Kidney (tissue), 14 donors: Measurements from ENCODE around the gene TEX264. TPM values are rescaled to one million over a fixed set of nuclear protein-coding genes. Genes with fewer than 3 reads are reported as not detected.
A peak's percentile ranks its signal among the peaks of the same experiment; 100 is the strongest.

Source experiments
- DNase-seq, 5 donors: peaks; one replicate each; pipeline ENCODE4 v3.0.0-alpha.2; 2013 to 2020
- FAIRE-seq: peaks from 2 replicates; lab custom pipeline; 2012; peaks lifted over from hg19 to GRCh38; lab: Jason Lieb, UNC
- H3K27ac ChIP-seq, 2 donors: one replicate each; pipeline ENCODE4 v1.7.0; 2013; ENCODE audit warnings: low read depth in 2 of 2, low read length in 2 of 2, inconsistent platforms in 1 of 2
- H3K27me3 ChIP-seq: one replicate; pipeline ENCODE4 v1.7.1; 2013; ENCODE audit warnings: low read length, inconsistent platforms; ENCODE audit not compliant: control insufficient read depth, insufficient read depth
- H3K36me3 ChIP-seq, 3 donors: one replicate each; pipeline versions ENCODE4 v1.7.0 to v1.7.1; 2013; ENCODE audit warnings: low read length in 3 of 3, control low read depth in 1 of 3, inconsistent platforms in 1 of 3; ENCODE audit not compliant: insufficient read depth in 3 of 3, control insufficient read depth in 2 of 3
- H3K4me1 ChIP-seq, 3 donors: one replicate each; pipeline versions ENCODE4 v1.7.0 to v1.7.1; 2013; ENCODE audit warnings: low read length in 3 of 3, inconsistent platforms in 1 of 3, low read depth in 1 of 3; ENCODE audit not compliant: control insufficient read depth in 2 of 3, insufficient read depth in 2 of 3
- H3K4me3 ChIP-seq, 3 donors: one replicate each; pipeline versions ENCODE4 v1.7.0 to v1.8.1; 2013; ENCODE audit warnings: low read length in 3 of 3, control low read depth in 1 of 3, inconsistent platforms in 1 of 3
- H3K9ac ChIP-seq, 3 donors: one replicate each; pipeline versions ENCODE4 v1.7.0 to v1.7.1; 2013; ENCODE audit warnings: low read length in 3 of 3, control low read depth in 1 of 3, inconsistent platforms in 1 of 3
- H3K9me3 ChIP-seq, 3 donors: one replicate each; pipeline versions ENCODE4 v1.7.0 to v1.7.1; 2013; ENCODE audit warnings: low read length in 3 of 3, control low read depth in 1 of 3, inconsistent platforms in 1 of 3; ENCODE audit not compliant: control insufficient read depth in 2 of 3, insufficient read depth in 1 of 3
- intact Hi-C: fragments of 100-400 bp; cut with DNase I; formaldehyde crosslinking; loops from one replicate; pipeline ENCODE4 v1.11.1; 2022
- polyA plus RNA-seq: library from polyadenylated mRNA; stranded (reverse); fragments of 350-450 nt; fragmentation: Illumina TruSeq; extraction: RNeasy Lipid Tissue Mini Kit (QIAGEN cat#74804); gene quantifications from one replicate; pipeline ENCODE4 v1.2.3, GENCODE V29; 2014; ENCODE audit warnings: low read depth, low replicate concordance; ENCODE audit not compliant: insufficient read depth
- total RNA-seq: library from RNA; stranded (reverse); fragmentation: NEBNext Ultra II Directional; extraction: Animal tissue kit (Norgen Biotek cat#: 25700); gene quantifications from one replicate; pipeline ENCODE4 v1.2.1, GENCODE V29; 2021
- TF ChIP-seq, protein P1 (sequence below): IDR thresholded peaks from 3 replicates; pipeline ENCODE4 v1.5.1; 2012; ENCODE audit warnings: mild to moderate bottlenecking, moderate library complexity, borderline replicate concordance; ENCODE audit not compliant: insufficient read depth; ENCODE audit errors: extremely low read depth
- donor health status: control.
- donor health status: control.
- donor health status: control.
- donor health status: control.
- donor health status: control.
- donor health status: DM: yes; HTN: yes; CAD: no.
- donor health status: Normal renal cell carcinoma (clear cell type).

TEX264 gene
- total and polyA plus RNA-seq, 2 donors from 2014 or later = 68.0 to 208 TPM

DNA sequence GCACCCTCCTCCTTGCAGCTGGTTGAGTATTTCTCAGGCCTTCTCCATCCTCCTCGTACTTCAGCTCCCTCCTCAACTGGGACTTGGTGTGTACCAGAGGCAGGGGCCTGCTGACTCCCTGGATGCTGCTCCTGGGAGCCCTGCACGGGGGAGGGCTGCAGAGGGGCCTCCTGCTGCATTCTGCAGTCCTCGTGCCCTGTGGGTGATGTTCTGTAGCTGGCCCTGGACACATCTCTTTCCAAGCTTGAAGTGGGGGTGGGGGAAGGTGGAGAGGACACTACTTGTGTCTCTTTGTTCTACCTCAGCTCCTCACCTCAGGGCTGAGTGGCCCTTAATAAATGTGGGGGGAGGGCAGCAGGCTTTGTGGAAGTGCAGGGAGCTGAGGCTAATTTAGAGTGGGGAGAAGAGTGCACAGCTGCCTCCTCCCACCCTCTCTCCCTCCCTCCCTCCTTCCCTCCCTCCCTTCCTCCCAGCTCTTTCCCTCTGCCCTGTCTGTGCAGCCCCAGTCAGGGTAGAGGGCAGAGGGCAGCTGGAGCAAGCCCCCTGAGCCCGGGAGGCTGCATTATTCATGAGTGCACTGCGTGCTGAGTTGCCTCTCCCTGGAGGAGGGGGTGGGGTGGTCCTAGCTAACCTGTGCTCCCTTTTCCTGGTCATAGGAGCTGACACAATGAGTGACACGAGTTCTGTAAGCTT lies 32.2 kb downstream of the TEX264 start:
- Histone ChIP-seq H3K4me3 (no peak overlapping the region), H3K27ac (no peak overlapping the region), H3K9ac (no peak overlapping the region), H3K4me1 (peaks cover 0 to 4% (median 0%) of the 10 kb centered on the region in 3 donors), H3K36me3 (peaks cover 3 to 32% (median 19%) of the 10 kb centered on the region in 3 donors), H3K27me3 (no peaks in the 10 kb centered on the region), H3K9me3 (no peaks in the 10 kb centered on the region)
- DNase-seq (peak in 1 of 5 donors; percentile 58), FAIRE-seq (no peak)
- intact Hi-C loops = no loop called here
- TF ChIP-seq, protein P1, sequence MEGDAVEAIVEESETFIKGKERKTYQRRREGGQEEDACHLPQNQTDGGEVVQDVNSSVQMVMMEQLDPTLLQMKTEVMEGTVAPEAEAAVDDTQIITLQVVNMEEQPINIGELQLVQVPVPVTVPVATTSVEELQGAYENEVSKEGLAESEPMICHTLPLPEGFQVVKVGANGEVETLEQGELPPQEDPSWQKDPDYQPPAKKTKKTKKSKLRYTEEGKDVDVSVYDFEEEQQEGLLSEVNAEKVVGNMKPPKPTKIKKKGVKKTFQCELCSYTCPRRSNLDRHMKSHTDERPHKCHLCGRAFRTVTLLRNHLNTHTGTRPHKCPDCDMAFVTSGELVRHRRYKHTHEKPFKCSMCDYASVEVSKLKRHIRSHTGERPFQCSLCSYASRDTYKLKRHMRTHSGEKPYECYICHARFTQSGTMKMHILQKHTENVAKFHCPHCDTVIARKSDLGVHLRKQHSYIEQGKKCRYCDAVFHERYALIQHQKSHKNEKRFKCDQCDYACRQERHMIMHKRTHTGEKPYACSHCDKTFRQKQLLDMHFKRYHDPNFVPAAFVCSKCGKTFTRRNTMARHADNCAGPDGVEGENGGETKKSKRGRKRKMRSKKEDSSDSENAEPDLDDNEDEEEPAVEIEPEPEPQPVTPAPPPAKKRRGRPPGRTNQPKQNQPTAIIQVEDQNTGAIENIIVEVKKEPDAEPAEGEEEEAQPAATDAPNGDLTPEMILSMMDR = no peak

DNA sequence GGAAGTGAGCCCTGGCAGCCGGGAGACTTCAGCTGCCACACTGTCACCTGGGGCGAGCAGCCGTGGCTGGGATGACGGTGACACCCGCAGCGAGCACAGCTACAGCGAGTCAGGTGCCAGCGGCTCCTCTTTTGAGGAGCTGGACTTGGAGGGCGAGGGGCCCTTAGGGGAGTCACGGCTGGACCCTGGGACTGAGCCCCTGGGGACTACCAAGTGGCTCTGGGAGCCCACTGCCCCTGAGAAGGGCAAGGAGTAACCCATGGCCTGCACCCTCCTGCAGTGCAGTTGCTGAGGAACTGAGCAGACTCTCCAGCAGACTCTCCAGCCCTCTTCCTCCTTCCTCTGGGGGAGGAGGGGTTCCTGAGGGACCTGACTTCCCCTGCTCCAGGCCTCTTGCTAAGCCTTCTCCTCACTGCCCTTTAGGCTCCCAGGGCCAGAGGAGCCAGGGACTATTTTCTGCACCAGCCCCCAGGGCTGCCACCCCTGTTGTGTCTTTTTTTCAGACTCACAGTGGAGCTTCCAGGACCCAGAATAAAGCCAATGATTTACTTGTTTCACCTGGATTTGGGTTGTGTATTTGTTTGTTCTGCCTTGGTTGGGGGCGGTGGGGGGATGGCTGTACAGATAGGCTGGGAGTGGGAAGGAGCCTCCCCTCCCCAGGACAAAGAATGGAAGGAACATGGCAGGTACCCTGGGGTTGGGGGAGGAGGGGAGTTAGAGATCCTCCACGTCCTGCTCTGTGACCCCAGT lies 32.9 kb downstream of the TEX264 start:
- H3K36me3 ChIP-seq = peaks cover 3 to 31% (median 19%) of the 10 kb centered on the region in 3 donors
- no peaks in the 10 kb centered on the region for H3K27me3 ChIP-seq
- DNase-seq = peak in 1 of 5 donors; percentile 60
- TF ChIP-seq, protein P1 = no peak
- no peak overlapping the region for H3K4me3 ChIP-seq
- no peaks in the 10 kb centered on the region for H3K9me3 ChIP-seq
- FAIRE-seq = no peak
- intact Hi-C loops = no loop called here
- H3K27ac ChIP-seq = no peak overlapping the region
- no peak overlapping the region for H3K9ac ChIP-seq
- H3K4me1 ChIP-seq = peaks cover 0 to 4% (median 0%) of the 10 kb centered on the region in 3 donors

DNA sequence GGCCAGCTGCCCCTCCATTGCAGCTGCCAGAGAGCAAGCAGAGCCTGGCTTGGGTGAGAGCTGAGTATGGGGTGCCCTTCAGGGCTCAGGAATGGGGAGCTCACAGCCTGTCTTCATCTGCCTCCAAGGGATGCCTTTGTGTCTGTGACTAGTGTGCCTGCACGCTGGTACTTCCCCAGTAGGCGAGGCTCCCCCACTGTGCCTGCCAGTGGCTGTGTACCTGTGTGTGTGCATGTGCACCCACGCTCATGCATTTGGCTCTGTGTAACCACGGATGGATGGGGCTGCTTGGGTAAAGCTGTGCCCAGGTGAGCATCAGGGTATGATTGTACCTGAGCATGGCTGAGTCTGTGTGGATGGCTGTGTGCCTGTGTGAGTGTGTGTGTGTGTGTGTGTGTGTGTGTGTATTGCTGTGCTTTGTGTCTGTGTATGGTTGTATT lies 33.5 kb downstream of the TEX264 start:
- Histone ChIP-seq H3K9me3 (no peaks in the 10 kb centered on the region), H3K4me3 (no peak overlapping the region), H3K27me3 (no peaks in the 10 kb centered on the region), H3K4me1 (peaks cover 0 to 4% (median 0%) of the 10 kb centered on the region in 3 donors), H3K27ac (no peak overlapping the region), H3K9ac (no peak overlapping the region), H3K36me3 (peaks cover 3 to 27% (median 15%) of the 10 kb centered on the region in 3 donors)
- intact Hi-C loops = no loop called here
- no peak for FAIRE-seq
- TF ChIP-seq, protein P1 = no peak
- peak in 2 of 5 donors; percentile 20 to 32 for DNase-seq
